Raji (cell line): ENCODE data around the gene CRKL.

Source experiments
- POLR2A ChIP-seq: IDR thresholded peaks from 2 replicates; pipeline ENCODE4 v1.6.1; 2011; ENCODE audit warnings: low read depth, low read length, control low read depth; ENCODE audit not compliant: insufficient read depth

CRKL gene, protein sequence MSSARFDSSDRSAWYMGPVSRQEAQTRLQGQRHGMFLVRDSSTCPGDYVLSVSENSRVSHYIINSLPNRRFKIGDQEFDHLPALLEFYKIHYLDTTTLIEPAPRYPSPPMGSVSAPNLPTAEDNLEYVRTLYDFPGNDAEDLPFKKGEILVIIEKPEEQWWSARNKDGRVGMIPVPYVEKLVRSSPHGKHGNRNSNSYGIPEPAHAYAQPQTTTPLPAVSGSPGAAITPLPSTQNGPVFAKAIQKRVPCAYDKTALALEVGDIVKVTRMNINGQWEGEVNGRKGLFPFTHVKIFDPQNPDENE

DNA sequence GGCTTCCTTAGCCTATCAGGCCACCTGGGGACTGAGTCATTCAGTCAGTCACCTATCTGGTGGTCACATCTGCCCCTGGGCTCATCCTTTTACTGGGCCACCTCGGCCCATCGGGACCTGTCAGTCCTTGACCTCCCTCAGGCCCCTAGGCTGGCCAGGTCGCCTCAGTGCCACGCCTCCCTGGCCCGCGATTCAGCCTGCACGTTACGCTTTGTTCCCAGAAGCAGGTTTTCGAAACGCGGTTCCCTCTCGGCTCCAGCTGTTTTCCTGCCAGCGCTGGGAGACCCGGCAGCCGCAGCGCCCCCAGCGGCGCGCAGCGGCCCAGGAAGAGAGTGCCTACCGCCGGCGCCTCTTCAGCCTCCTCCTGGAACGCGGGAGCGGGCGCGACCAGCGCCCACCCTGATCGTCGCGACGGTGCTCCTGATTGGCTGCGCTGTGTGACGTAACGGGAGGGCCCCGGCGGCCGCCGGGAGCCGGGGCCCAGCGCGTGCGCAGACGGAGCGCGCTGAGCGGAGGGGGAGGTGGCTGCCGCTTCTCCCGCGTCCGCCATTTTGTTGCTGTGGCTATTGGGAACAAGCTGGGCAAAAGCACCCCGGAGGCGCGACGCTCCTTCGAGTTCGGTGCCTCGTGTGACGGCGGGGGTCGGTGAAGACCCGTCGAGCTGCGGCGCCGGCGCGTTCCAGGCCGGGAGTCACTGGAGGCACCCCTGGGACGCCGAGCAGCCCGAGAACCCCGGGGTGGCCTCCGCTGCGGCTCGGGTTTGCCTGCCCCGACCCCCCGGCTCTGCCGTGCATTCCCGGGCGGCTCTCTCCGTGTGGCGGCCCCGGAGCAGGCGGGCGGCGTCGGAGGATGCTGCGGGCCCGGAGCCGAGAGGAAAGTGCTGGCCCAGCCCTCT lies at the start of gene CRKL:
CRKL (plus strand) TSS at position 492 of the 895 bp plus-strand sequence. CDS start 528 bp downstream, outside the sequence.
- peak; percentile 85 for TF ChIP-seq POLR2A

GRCh38 chr22:20868025-20868962 lies 48.9 kb upstream of the CRKL start:
- no peak for TF ChIP-seq POLR2A

- TF ChIP-seq POLR2A: no peak
Observed at GRCh38 chr22:20869234-20869633, 48.0 kb upstream of the CRKL start.

GRCh38 chr22:20873214-20873613 lies 44.0 kb upstream of the CRKL start:
- TF ChIP-seq POLR2A: no peak

DNA sequence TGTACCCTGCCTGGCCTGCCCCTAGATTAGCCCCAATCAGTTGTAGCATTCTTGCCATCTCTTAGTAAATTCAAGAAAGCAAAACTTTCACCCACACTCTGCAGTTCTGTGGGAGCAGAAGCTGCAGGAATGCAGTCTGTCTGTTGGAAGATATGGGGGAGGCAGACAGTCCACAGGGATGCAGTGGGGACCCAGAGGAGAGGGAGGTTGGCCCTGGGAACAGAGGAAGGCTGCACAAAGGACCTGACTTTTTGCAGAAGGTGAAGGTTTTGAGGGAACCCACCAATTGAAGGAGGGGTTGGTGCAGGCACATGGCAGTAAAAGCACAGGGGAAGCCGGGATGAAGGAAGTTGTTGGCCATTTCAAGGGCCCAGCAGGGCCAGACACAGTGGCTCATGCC lies 41.9 kb upstream of the CRKL start:
- no peak for TF ChIP-seq POLR2A

DNA sequence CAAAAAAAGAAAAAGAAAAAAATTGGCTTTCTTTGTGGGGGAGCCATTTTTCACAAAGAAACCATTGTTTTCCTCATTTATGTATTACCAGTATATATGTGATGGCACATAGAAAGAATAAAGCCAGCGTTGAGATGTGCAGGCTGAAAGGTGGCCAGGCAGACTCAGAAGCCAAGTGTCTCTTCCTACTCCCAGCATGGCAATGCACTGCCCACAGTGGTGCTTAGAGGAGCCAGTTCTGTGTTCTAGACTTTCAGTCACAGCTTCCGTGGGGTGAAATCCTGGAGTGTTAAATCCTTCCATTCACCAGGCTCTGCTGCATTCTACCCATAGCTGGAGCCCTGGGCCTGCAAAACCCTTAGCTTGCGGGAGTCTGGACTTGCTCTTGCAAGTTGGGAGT lies 39.5 kb upstream of the CRKL start:
- TF ChIP-seq POLR2A: no peak

DNA sequence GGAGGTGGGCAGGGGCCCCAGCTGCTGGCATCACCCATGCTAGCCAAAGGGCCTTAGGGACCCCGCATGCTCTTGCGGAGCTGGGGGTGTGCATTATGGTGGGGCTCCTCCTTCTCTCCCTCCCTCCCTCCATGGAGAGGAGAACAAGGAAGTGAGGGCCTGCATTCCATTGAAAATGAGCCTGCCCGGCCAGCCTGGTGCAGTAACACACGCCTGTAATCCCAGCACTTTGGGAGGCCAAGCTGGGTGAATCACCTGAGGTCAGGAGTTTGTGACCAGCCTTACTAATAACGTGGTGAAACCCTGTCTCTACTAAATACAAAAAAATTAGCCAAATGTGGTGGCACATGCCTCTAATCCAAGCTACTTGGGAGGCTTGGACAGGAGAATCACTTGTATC lies 36.0 kb upstream of the CRKL start:
- no peak for TF ChIP-seq POLR2A

- no peak for TF ChIP-seq POLR2A
Observed at GRCh38 chr22:20881869-20882815, 35.1 kb upstream of the CRKL start.

DNA sequence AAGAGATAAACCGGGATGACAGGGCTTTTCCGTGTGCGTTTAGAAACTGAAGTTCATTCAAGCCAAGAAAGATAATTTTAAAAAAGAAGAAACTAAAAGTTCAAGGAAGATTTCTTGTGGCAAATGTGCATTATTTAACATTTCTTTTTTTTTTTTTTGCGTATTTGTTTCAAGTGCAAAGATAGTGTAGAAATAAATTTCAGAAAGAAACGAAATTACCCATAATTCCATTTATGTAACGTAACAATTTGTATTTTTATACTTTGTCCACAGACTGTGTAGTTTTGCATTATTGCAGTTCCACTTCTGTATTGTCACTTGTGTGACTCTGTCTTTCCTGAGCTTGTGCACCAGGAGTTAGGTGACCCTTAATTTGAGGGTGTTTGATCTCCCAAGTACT lies 34.4 kb upstream of the CRKL start:
- TF ChIP-seq POLR2A: no peak

DNA sequence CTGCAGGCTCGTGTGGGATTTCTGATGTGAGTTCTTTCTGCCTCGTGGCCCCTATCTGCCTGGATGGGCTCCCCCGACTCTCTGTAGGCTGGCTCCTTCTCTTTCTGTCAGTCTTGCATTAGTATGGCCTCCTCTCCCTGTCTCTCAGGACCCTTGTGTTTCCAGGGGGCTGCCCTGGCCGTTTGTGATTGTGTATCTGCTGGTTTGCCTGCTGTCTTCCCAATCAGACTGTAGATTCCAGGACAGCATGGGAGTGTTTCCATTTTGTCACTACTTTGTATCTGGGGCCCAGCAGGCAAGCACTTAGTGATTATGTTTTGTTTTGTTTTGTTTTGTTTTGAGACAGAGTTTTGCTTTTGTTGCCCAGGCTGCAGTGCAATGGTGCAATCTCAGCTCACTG lies 32.8 kb upstream of the CRKL start:
- TF ChIP-seq POLR2A: no peak

DNA sequence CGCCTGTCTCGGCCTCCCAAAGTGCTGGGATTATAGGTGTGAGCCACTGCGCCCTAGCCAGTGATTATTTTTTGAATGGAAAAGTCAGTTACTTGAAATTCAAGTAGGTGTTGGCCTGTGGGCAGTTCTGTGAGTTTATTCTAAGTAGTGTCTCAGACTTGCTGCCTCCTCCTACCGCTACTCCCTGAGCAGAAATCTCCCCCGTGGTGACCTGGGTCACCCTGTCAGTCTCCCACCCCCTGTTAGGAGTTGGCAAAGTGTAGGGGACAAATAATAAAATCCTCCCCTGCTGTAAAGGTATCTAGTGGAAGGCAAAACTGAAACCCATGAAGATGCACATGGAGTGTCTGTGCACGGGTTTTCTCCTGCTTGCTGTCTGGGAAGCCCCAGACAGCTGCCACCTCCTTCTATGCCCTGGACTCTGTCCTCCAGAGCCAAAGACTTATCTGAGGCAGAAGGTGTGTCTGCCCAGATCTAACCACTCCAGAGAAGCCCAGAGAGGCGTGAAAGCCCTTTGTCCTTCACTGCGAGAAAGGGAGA lies 32.1 kb upstream of the CRKL start:
- no peak for TF ChIP-seq POLR2A

DNA sequence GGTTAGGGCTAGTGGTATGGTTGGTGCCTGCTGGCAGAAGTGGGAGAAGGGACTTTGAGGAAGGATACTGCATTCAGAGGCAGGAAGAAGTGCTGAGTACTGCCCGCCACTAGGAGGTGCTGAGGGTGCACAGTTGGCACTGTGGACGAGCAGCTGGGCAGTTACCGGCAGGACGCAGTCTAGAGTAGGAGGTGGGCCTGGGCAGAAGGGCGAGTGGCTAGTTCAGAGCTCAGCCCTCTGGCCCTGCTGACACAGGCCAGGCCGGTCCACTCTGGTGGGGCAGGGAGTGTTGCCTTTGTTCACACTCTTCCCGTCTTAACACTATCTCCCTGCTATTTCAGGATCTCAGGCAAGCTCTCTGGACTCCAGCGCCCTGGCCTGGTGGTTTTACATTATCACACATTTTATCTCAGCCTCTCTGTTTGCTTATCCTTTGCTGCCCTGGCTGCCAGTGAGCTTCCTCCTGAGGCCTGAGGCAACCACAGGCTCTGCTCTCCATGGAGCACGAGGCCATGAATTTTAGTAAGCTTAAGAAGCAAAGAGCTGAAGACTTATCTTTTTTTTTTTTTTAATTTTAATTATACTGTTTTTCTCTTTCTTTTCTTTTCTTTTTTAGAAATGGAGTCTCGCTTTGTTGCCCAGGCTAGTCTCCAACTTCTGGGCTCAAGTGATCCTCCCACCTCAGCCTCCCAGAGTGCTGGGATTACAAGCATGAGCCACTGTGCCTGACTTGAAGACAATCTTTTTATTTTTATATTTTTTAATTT lies 31.5 kb upstream of the CRKL start:
- TF ChIP-seq POLR2A: no peak

DNA sequence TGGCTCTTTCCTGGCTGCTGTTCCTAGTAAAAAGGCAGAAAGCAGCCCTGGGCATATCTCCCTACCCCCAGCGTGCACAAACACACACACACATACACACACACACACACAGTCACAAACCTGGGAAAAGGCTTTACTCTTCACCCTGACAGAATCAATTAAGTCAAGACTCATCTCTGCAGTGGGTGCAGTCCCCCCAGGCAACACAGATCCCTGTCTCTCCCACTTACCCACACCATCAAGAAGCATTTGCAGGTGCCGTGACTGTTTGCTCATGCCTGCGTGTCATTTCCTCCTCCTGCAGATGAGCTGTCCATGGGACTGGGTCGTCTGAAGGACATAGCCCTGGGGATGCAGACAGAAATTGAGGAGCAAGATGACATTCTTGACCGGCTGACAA lies 29.8 kb upstream of the CRKL start:
- no peak for TF ChIP-seq POLR2A
